ENCODE measurements around the gene IFIH1. TPM values are rescaled to one million over a fixed set of nuclear protein-coding genes. Genes with fewer than 3 reads are reported as not detected.

IFIH1 gene
- total RNA-seq: 4.1 and 6.3 TPM in 2 replicates

GRCh38 chr2:162318328-162319180 is at the start of gene IFIH1:
Gene IFIH1, minus strand, starts transcription at chr2:162318684. Its CDS starts 377 bp downstream, at chr2:162318307.
- DNase-seq (ENCODE audit: low read depth in 2 of 2): peak; percentile 91 to 94

GRCh38 chr2:162365392-162365791 is 46.9 kb upstream of the IFIH1 start:
- no peak for DNase-seq (ENCODE audit: low read depth in 2 of 2)

- DNase-seq (ENCODE audit: low read depth in 2 of 2): no peak
Observed at GRCh38 chr2:162344617-162344950, 26.1 kb upstream of the IFIH1 start.

- peak; percentile 80 to 89 for DNase-seq (ENCODE audit: low read depth in 2 of 2)
Observed at GRCh38 chr2:162343824-162344616, 25.5 kb upstream of the IFIH1 start, which contains the start of gene GCA. Gene GCA, plus strand, starts transcription at chr2:162344132. Its CDS starts 117 bp downstream, at chr2:162344249.

- DNase-seq (ENCODE audit: low read depth in 2 of 2): no peak
Observed at GRCh38 chr2:162343492-162343823, 25.0 kb upstream of the IFIH1 start.

- no peak for DNase-seq (ENCODE audit: low read depth in 2 of 2)
Observed at GRCh38 chr2:162342841-162343240, 24.4 kb upstream of the IFIH1 start.

GRCh38 chr2:162342321-162342720 is 23.8 kb upstream of the IFIH1 start:
- DNase-seq (ENCODE audit: low read depth in 2 of 2): no peak

GRCh38 chr2:162340822-162341221 is 22.3 kb upstream of the IFIH1 start:
- DNase-seq (ENCODE audit: low read depth in 2 of 2): no peak

- no peak for DNase-seq (ENCODE audit: low read depth in 2 of 2)
Observed at GRCh38 chr2:162337868-162338267, 19.4 kb upstream of the IFIH1 start.

GRCh38 chr2:162333968-162334367 is 15.5 kb upstream of the IFIH1 start:
- DNase-seq (ENCODE audit: low read depth in 2 of 2): peak; percentile 8 to 23

- DNase-seq (ENCODE audit: low read depth in 2 of 2): no peak
Observed at GRCh38 chr2:162330881-162331280, 12.4 kb upstream of the IFIH1 start.

GRCh38 chr2:162328424-162329157 is 10.1 kb upstream of the IFIH1 start:
- DNase-seq (ENCODE audit: low read depth in 2 of 2): no peak

GRCh38 chr2:162327806-162328205 is 9.3 kb upstream of the IFIH1 start:
- no peak for DNase-seq (ENCODE audit: low read depth in 2 of 2)

- peak in 1 of 2 donors; percentile 6 for DNase-seq (ENCODE audit: low read depth in 2 of 2)
Observed at GRCh38 chr2:162327134-162327769, 8.8 kb upstream of the IFIH1 start.

- no peak for DNase-seq (ENCODE audit: low read depth in 2 of 2)
Observed at GRCh38 chr2:162324953-162325352, 6.5 kb upstream of the IFIH1 start.

GRCh38 chr2:162320864-162321517 is 2.5 kb upstream of the IFIH1 start:
- DNase-seq (ENCODE audit: low read depth in 2 of 2): no peak

- DNase-seq (ENCODE audit: low read depth in 2 of 2): peak in 1 of 2 donors; percentile 38
Observed at GRCh38 chr2:162317861-162318327, 590 bp downstream of the IFIH1 start.

GRCh38 chr2:162317058-162317742 is 1.3 kb downstream of the IFIH1 start:
- DNase-seq (ENCODE audit: low read depth in 2 of 2): no peak

- no peak for DNase-seq (ENCODE audit: low read depth in 2 of 2)
Observed at GRCh38 chr2:162316590-162316989, 1.9 kb downstream of the IFIH1 start.

- DNase-seq (ENCODE audit: low read depth in 2 of 2): no peak
Observed at GRCh38 chr2:162315938-162316337, 2.5 kb downstream of the IFIH1 start.
